HG02870 (cell line): Measurements from ENCODE around the gene POLDIP2.

Experiments used
- ATAC-seq: cut with Tn5 transposase; IDR thresholded peaks from one replicate; pipeline ENCODE4 v1.9.1; 2021; ENCODE audit warnings: mild to moderate bottlenecking, moderate library complexity; ENCODE audit not compliant: unreplicated experiment

POLDIP2 gene

DNA sequence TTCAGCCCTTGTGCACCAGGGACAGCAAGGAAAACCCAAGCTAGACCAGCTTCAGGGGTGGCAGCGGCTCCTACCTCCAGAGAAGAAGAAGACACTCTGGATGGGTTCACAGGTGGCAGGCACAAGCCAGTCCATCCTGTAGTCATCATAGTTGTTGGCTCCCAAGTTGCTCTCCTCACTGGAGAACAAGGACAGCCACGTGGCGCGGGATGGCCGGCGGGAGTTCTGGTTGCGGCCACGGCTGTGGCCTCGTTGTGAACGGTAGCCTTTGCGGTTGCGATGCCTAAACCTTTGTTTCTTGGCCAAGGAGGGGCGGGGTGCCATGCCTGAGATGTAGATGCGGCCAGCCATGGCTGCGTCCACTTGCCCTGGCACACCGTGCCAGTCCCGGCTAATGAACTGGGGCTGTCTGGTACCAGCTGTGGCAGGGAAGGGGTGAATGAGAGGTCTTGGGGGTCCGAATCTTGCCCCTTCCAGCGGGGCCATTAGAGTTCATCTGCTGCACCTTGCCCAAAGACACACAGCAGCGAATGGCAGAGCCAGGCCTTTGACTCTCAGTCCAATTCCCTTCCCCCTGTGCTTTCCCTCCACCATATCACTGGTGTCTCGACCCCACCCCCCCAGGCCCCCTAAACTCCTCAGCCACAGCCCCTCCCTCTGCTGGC lies 10.4 kb upstream of the POLDIP2 start:
- no peak for ATAC-seq

DNA sequence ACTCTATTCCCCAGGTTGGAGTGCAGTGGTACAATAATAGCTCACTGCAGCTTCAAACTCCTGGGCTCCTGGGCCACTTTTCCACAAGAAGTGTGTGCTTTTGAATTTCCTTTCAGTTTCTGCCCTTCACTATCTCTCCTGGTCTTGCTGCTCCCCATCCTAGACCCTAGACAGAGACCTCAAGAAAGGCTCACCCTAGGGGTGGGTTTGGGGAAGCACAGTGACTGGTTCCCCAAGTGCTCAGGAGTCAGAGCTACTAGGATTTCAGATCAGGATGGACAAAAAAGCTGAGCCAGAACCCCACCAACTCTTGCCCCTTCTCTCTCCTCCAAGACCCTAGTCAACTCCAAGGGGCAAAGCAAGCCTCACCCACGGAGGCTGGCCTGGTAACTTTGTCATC lies 9.3 kb upstream of the POLDIP2 start:
- ATAC-seq = no peak

DNA sequence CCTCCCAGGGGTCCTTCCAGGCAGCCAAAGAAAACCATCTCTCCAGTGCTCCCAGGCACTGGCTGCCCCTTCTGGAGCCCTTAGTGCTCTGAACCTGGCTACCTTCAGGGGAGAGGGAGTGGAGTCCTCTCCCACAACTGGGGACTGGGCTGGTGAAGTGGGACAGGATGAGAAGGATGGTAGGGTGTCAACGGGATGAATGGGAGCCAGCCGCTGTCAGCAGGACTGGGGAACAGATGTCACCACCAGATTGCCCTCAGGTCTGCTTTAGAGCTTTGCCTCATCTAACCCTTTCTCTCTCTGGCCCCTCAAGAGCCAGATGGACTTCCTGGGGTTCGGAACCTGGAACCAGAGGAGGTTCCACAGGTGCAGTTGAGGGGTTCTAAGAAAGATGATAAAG lies 8.2 kb upstream of the POLDIP2 start:
- ATAC-seq = no peak

GRCh38 chr17:28364665-28365363 lies 7.5 kb upstream of the POLDIP2 start, which contains the start of gene SEBOX:
Gene SEBOX, minus strand, starts transcription at chr17:28365199. Its CDS starts 48 bp downstream, at chr17:28365151.
- ATAC-seq = no peak

DNA sequence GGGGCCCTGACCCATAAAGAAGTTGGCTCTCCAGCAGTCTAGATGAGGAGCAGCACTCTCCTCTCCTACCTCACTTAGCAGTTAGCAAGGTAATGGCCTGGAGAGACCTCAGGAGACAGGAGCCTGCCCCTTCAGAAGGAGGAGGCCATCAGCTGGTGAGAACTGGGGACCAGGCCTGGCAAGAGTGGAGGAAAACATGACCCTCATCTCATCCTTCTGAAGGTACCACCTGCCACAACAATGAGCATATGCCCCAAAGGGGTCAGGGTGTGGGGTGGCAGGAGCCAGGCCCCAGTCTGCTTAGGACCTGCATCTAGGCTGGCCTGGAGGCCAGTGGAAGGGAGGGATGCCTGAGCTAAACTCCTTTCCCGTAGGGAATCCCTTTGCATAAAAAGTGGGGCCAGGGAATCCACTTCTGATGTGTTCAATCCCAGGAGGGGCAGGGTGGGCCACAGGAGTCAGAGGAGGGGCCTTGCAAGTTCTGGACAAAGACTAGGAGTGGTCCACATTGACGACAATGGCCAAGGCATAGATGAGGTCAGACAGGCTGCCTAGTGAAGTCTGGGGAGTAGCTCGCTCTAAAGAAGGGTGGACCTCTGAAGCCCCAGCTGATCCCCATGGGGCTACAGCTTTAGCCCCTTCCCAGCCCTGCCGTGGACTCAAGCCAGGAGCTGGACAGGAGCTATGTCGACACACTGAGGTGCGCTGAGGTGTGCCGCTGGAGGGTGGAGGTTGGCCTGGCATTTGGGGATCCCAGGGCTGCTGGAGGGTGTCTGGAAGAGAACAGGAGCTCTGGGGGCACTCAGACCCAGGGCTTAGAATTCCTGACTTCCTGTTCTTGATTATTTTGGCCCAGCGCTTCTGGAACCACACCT lies 6.7 kb upstream of the POLDIP2 start:
- no peak for ATAC-seq

DNA sequence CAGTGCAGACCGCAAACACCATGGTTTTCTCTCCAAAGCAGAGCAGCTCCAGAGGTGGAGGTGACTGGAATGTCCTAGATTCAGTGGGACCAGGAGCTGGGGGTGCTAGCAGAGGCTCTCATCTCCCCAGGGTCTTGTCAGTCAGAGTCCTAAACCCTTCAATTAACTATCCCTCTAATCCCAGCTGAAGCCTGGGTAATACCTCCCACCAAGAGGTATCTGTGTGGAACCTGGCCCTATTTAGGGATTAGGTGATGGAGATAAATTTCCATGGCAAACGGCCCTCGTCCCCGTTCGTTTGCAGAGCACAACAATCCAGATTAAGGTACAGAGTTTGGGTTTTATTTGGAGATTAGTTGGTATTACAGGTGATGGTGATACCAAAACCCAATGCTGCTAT lies 5.9 kb upstream of the POLDIP2 start:
- ATAC-seq = no peak

GRCh38 chr17:28357901-28358197 lies 522 bp upstream of the POLDIP2 start:
- no peak for ATAC-seq

DNA sequence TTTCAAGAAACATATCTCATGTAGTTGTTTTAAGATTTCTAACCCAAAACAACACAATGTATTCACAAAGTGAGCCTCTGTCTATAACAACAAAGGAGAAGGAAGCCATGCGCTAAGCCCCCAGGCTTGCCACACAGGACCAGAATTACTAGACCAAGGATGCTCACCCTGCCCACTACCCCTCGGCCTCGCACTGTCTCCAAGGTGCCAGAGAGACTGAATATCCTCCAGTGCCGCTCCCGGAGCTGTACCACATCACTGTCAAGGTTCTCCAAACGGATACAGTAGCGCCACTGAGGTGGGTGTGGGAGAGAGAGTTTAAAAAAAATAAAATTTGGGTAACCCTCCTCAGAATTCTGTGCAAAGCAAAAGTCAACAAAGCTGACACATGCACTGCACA lies 7.1 kb downstream of the POLDIP2 start:
- ATAC-seq = no peak

GRCh38 chr17:28348979-28349378 lies 8.3 kb downstream of the POLDIP2 start:
- no peak for ATAC-seq

GRCh38 chr17:28347261-28347891 lies 10.0 kb downstream of the POLDIP2 start:
- ATAC-seq = no peak

GRCh38 chr17:28346746-28347246 lies 10.5 kb downstream of the POLDIP2 start:
- ATAC-seq = no peak

- ATAC-seq = no peak
These were observed 11.1 kb downstream of the POLDIP2 start for GRCh38 chr17:28346199-28346580.

GRCh38 chr17:28345419-28346198 lies 11.7 kb downstream of the POLDIP2 start:
- ATAC-seq = no peak

- no peak for ATAC-seq
These were observed 12.9 kb downstream of the POLDIP2 start for GRCh38 chr17:28344435-28344901.

DNA sequence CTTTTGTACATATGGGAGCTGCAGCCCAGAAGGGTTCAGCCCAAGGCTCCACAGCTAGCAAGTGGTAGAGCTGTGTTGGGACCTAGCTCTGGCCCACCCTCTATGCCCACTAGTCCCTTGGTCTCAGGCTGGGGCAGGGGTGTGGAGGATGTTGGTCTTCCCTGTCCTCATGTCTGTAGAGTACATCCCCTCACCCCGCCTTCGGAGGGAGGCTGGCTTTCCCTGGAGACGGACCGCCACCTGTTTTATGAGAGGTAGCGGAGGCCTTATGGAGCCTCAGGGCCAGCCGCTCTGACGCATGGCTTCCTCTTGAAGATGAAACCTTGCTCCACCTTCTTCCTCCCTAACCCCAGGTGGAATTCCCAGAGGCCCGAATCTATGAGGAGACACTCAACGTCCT lies 13.3 kb downstream of the POLDIP2 start:
- no peak for ATAC-seq

- ATAC-seq = no peak
These were observed 13.8 kb downstream of the POLDIP2 start for GRCh38 chr17:28343491-28343932.

- no peak for ATAC-seq
These were observed 15.0 kb downstream of the POLDIP2 start for GRCh38 chr17:28342313-28342712.

DNA sequence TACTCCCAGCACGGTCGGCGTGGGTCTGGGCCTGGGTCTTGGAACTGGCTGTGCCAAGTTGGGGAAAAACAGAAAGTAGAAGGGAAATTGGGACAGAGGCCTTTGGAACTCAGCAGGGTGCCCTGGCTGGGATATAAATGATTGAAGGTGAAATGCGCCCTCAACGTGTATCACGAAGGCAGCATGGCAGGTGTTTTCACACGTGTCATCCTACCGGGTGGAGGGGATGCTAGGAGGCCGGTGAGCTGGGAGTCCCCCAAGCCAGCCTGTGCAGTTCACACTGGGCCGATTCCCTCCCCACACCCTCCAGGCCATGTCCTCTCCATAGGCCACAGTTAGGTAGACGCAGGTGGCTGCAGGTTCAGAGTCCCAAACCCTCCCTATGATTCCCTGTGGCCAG lies 15.8 kb downstream of the POLDIP2 start:
- no peak for ATAC-seq

DNA sequence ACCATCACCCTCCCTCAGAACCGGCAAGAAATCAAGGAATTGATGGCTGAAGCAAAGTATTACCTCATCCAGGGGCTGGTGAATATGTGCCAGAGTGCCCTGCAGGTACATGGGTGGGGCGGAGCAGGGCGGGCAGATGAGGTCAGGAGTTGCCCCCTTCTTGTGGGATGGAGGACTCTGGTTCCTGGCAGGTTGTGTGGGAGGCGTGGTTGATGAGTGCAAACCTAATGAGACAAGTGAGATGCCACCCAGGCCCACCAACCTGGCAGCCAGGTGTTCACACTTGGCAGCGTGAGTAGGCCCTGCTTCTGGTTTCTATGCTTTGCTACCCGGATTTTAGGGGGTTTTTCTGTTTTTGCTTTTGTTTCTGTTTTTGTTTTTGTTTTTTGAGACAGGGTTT lies 17.0 kb downstream of the POLDIP2 start:
- ATAC-seq = no peak

GRCh38 chr17:28339431-28339830 lies 17.9 kb downstream of the POLDIP2 start:
- ATAC-seq = no peak
